Esophagus (tissue), 2 donors: ENCODE measurements around the gene NPW. TPM values are rescaled to one million over a fixed set of nuclear protein-coding genes. Genes with fewer than 3 reads are reported as not detected.

Source experiments
- H3K27ac ChIP-seq, 2 donors: one replicate each; pipeline ENCODE4 v1.5.1; 2013; ENCODE audit warnings: low read depth in 2 of 2, mild to moderate bottlenecking in 2 of 2, inconsistent platforms in 1 of 2, low read length in 1 of 2, moderate library complexity in 1 of 2
- H3K27me3 ChIP-seq, 2 donors: one replicate each; pipeline ENCODE4 v1.6.1; 2013; ENCODE audit warnings: low read length in 2 of 2, control low read depth in 1 of 2, mild to moderate bottlenecking in 1 of 2; ENCODE audit not compliant: insufficient read depth in 2 of 2, control insufficient read depth in 1 of 2
- H3K36me3 ChIP-seq, 2 donors: one replicate each; pipeline ENCODE4 v1.6.1; 2013; ENCODE audit warnings: low read length in 1 of 2; ENCODE audit not compliant: control insufficient read depth in 2 of 2, insufficient read depth in 2 of 2
- H3K4me1 ChIP-seq, 2 donors: one replicate each; pipeline ENCODE4 v1.6.1; 2013; ENCODE audit warnings: low read length in 1 of 2; ENCODE audit not compliant: control insufficient read depth in 2 of 2, insufficient read depth in 2 of 2
- H3K4me3 ChIP-seq, 2 donors: one replicate each; pipeline ENCODE4 v1.5.1; 2013; ENCODE audit warnings: low read length in 2 of 2, mild to moderate bottlenecking in 2 of 2, low read depth in 1 of 2, moderate library complexity in 1 of 2
- H3K9me3 ChIP-seq, 2 donors: one replicate each; pipeline ENCODE4 v1.6.1; 2013; ENCODE audit warnings: mild to moderate bottlenecking in 2 of 2, low read depth in 1 of 2, low read length in 1 of 2, moderate library complexity in 1 of 2; ENCODE audit not compliant: control insufficient read depth in 2 of 2, insufficient read depth in 1 of 2
- WGBS, 2 donors: extraction: QIAGEN DNeasy Blood & Tissue Kit; methylation state at CpG; one replicate each; pipeline ENCODE4 v1.1.7; 2013; 5-methylcytosine and 5-hydroxymethylcytosine counted together
- polyA plus RNA-seq, 2 donors: library from polyadenylated mRNA; stranded (reverse); fragments of 200-250 nt; gene quantifications; one replicate each; pipeline ENCODE4 v1.2.3, GENCODE V29; 2013
- donor health status: healthy with polysubstance abuse.
- donor health status: Bipolar disorder and iron deficiency.

The NPW gene
- polyA plus RNA-seq, 2 donors, result 0.22 to 0.53 TPM

DNA sequence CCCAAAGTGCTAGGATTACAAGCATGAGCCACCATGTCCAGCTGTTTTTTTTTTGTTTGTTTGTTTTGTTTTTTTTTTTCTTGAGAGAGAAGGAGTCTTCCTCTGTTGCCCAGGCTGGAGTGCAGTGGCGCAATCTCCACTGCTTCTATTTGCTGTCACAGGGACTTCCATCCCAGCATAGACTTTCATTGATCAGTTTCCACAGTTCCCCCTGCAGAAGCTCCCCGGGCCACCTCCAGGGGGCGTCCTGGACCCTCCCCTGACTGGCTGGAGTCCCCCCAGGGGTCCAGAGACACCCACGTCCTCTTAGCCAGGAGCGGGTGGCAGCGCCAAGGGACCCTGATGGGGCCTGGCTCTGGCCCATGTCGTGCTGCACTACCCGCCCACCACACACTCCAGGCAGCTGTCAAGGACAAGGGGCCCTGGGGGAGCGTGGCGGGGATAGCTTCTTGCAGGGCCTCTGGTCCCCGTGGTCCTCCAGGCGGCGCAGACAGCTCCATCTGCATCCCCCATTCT is 3.1 kb upstream of the NPW start:
- Histone ChIP-seq H3K9me3 (peaks cover 0 to 2% of the 10 kb centered on the region in 2 donors), H3K4me3 (no peak overlapping the region), H3K4me1 (peaks cover 10 to 15% of the 10 kb centered on the region in 2 donors), H3K27me3 (peaks cover 5 to 6% of the 10 kb centered on the region in 2 donors), H3K36me3 (no peaks in the 10 kb centered on the region), H3K27ac (no peak overlapping the region)
- WGBS, 2 donors, result 54 to 59% methylated on average over 10 to 13 of the region's 13 CpGs

DNA sequence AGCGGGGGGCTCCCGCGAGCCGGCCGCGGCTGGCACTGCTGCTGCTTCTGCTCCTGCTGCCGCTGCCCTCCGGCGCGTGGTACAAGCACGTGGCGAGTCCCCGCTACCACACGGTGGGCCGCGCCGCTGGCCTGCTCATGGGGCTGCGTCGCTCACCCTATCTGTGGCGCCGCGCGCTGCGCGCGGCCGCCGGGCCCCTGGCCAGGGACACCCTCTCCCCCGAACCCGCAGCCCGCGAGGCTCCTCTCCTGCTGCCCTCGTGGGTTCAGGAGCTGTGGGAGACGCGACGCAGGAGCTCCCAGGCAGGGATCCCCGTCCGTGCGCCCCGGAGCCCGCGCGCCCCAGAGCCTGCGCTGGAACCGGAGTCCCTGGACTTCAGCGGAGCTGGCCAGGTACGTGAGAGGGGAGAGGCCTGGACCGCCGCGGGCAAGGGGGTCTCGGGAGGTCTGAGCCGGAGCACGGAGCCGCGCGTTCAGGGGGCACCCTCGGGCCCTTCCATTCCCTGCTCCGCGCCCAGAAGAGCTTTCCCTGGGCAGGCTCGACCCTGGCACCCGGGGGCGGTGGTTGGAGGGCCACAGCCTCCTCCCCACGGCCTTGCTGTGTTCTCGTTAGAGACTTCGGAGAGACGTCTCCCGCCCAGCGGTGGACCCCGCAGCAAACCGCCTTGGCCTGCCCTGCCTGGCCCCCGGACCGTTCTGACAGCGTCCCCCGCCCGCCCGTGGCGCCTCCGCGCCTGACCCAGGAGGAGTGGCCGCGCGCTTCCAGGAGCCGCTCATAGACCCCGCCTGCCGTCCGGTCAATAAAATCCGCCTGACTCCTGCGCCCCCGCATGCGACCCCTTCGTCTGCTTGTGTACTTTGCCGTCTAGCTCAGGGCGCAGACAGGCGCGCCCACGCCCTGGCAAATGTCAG is 591 bp downstream of the NPW start:
- H3K9me3 ChIP-seq, result peaks cover 0 to 2% of the 10 kb centered on the region in 2 donors
- H3K27ac ChIP-seq, result no peak overlapping the region
- H3K4me1 ChIP-seq, result peaks cover 15 to 25% of the 10 kb centered on the region in 2 donors
- peaks cover 5 to 6% of the 10 kb centered on the region in 2 donors for H3K27me3 ChIP-seq
- peak overlapping the region in 1 of 2 donors; percentile 12 for H3K4me3 ChIP-seq
- no peaks in the 10 kb centered on the region for H3K36me3 ChIP-seq
- 2% methylated on average over 67 to 96 of the region's 96 CpGs for WGBS, 2 donors

GRCh38 chr16:2022723-2023091 is 3.1 kb downstream of the NPW start:
- Histone ChIP-seq H3K27me3 (peaks cover 5 to 6% of the 10 kb centered on the region in 2 donors), H3K4me1 (peaks cover 19 to 32% of the 10 kb centered on the region in 2 donors), H3K36me3 (no peaks in the 10 kb centered on the region), H3K27ac (peak overlapping the region in 1 of 2 donors; percentile 3), H3K4me3 (no peak overlapping the region), H3K9me3 (peaks cover 0 to 2% of the 10 kb centered on the region in 2 donors)
- WGBS, 2 donors, result 2% methylated on average over 14 of the region's 14 CpGs

DNA sequence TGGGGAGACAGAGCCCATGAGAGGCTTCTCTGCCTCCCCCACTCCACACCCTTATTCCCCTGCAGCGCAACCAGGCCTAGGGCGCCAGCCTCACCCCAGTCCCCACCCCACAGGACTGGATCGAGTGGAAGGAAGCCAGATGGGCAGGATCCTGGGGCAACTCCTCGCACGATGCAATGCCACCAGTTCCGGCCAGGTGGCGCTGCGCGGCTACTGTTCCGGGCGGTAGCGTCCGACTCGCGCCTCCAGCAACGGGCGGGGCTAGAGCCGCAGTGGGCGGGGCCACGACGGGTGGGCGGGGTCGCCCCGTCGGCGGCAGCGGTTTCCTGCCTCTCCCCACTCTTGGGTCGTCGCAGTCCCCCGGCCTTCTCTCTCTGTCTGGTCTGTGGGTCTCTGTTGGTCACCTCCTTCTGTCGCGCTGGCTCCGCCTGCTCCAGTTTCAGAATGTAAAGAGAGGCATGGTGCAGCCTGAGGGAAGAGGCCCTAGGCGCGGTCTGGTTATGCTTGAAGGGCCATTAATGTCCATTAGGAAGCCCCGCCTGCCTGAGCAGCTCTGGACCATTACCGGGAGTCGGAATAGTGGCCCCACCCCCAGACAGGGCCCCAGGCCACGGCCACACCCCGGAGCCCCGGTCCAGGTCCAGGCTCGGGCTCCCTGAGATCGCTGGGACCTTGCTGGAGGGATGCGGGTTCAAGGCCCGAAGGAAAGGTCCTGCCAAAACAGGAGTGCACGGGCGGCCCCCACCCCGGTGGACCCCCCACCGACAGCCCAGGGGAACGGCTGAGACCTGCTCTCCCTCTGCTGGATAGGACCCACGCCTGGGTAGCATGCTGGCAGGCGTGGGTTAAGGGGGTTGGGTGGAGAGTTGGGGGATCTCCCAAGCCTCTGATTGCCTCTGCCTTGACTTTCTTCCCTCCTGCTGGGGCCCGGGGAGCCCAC is 3.8 kb downstream of the NPW start:
- H3K27me3 ChIP-seq, result peaks cover 5 to 6% of the 10 kb centered on the region in 2 donors
- no peaks in the 10 kb centered on the region for H3K36me3 ChIP-seq
- H3K9me3 ChIP-seq, result peaks cover 0 to 2% of the 10 kb centered on the region in 2 donors
- H3K4me3 ChIP-seq, result peak overlapping the region; percentile 13 to 31
- WGBS, 2 donors, result 12 to 13% methylated on average over 47 to 53 of the region's 53 CpGs
- H3K4me1 ChIP-seq, result peaks cover 19 to 34% of the 10 kb centered on the region in 2 donors
- peak overlapping the region; percentile 63 to 76 for H3K27ac ChIP-seq

- peaks cover 3 to 5% of the 10 kb centered on the region in 2 donors for H3K27me3 ChIP-seq
These were observed 4.4 kb downstream of the NPW start for GRCh38 chr16:2024032-2024420.

GRCh38 chr16:2025251-2025650 is 5.7 kb downstream of the NPW start:
- H3K9me3 ChIP-seq, result peaks cover 0 to under 1% of the 10 kb centered on the region in 2 donors
- peaks cover 14 to 24% of the 10 kb centered on the region in 2 donors for H3K4me1 ChIP-seq
- no peak overlapping the region for H3K27ac ChIP-seq
- WGBS, 2 donors, result 88 to 92% methylated on average over 14 of the region's 14 CpGs
- no peaks in the 10 kb centered on the region for H3K36me3 ChIP-seq
- H3K27me3 ChIP-seq, result peaks cover 0 to 2% of the 10 kb centered on the region in 2 donors
- H3K4me3 ChIP-seq, result no peak overlapping the region

More at GRCh38 chr16:2024032-2024420, 4.4 kb downstream of the NPW start:
- Histone ChIP-seq H3K27ac (no peak overlapping the region), H3K4me3 (no peak overlapping the region), H3K4me1 (peaks cover 19 to 34% of the 10 kb centered on the region in 2 donors), H3K9me3 (peaks cover 0 to 2% of the 10 kb centered on the region in 2 donors), H3K36me3 (no peaks in the 10 kb centered on the region)
- WGBS, 2 donors, result 89 to 92% methylated on average over 12 of the region's 12 CpGs

DNA sequence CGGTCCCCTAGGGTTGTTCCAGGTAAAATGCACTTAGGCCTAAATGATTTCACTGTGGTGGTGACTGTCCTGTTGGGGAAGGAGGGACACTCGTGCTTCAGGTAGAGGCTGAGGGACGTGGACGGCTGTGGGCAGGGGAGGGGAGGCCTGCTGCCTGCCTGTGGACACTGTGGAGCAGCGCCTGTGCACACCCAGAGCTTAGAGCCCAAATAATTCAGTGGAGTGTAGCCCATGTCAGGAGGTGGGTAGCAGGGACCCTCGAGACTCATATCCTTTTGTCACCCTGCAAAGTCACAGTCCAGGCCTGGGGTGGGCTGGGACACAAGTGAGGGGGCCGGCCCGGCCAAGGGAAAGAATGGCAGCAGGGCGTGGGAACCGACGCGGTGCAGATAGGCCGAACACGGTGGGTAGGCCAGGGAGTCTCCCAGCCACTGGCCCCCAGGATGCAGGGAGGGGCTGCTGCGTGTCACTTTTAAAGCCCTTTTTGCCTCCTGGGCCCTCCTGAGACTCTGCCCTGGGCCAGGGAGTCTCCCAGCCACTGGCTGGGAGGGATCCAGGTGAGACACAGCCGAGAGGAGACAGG is 6.4 kb downstream of the NPW start:
- no peaks in the 10 kb centered on the region for H3K36me3 ChIP-seq
- H3K27me3 ChIP-seq, result no peaks in the 10 kb centered on the region
- H3K9me3 ChIP-seq, result no peaks in the 10 kb centered on the region
- WGBS, 2 donors, result 81 to 85% methylated on average over 12 to 16 of the region's 16 CpGs
- H3K4me1 ChIP-seq, result peaks cover 10 to 24% of the 10 kb centered on the region in 2 donors
- H3K4me3 ChIP-seq, result no peak overlapping the region
- H3K27ac ChIP-seq, result no peak overlapping the region

GRCh38 chr16:2026461-2027023 is 7.0 kb downstream of the NPW start, which contains the start of gene NHERF2:
Gene NHERF2 (plus strand): TSS chr16:2026902. CDS start chr16:2027006, 104 bp downstream.
- Histone ChIP-seq H3K27me3 (no peaks in the 10 kb centered on the region), H3K9me3 (no peaks in the 10 kb centered on the region), H3K4me1 (peaks cover 10 to 25% of the 10 kb centered on the region in 2 donors), H3K27ac (peak within 1 kb of the TSS; percentile 60 to 63), H3K4me3 (peak within 1 kb of the TSS; percentile 55 to 63), H3K36me3 (no peaks in the 10 kb centered on the region)
- WGBS, 2 donors, result 7% methylated on average over 52 to 59 of the region's 59 CpGs
